KOPT-K1 (cell line): Measurements from ENCODE around the gene CASQ1.

Experiments
- H3K27ac ChIP-seq: fragments of 200-600 bp; sonication (generic); 2 replicates; pipeline ENCODE4 v1.5.1; 2016; ENCODE audit warnings: antibody characterized with exemption, mild to moderate bottlenecking, low read depth, low read length; ENCODE audit not compliant: poor library complexity, severe bottlenecking
- H3K36me3 ChIP-seq: fragments of 200-600 bp; sonication (generic); 2 replicates; pipeline ENCODE4 v1.5.1; 2017; ENCODE audit warnings: antibody characterized with exemption, mild to moderate bottlenecking, low read length, moderate library complexity; ENCODE audit not compliant: insufficient read depth
- H3K9me3 ChIP-seq: fragments of 200-600 bp; sonication (generic); 2 replicates; pipeline ENCODE4 v1.5.1; 2017; ENCODE audit warnings: antibody characterized with exemption, low read length, mild to moderate bottlenecking; ENCODE audit not compliant: insufficient read depth, poor library complexity, severe bottlenecking

Gene CASQ1

GRCh38 chr1:160245434-160245833 lies 55.1 kb downstream of the CASQ1 start:
- H3K27ac ChIP-seq = no peak overlapping the region
- H3K36me3 ChIP-seq = peaks cover 64% of the 10 kb centered on the region
- no peaks in the 10 kb centered on the region for H3K9me3 ChIP-seq

DNA sequence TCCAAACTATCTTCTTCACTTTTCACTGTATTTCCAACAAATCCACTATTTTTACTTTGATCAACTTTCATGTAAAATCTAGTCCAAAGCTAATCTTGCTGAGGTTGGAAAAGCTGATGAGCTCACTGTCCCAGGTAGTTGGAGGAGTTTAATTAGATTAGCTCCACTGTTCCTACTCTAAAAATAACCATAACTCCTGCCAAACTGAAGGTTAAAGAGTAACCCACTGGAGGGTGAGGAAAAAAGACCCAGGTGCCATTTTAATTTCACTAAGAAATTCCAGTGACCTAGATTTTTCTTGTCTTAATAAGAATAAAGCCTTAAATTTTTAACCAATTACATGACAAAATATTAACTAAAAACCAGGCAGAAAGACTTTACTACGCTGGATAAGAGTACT lies 56.7 kb downstream of the CASQ1 start:
- no peaks in the 10 kb centered on the region for H3K9me3 ChIP-seq
- no peak overlapping the region for H3K27ac ChIP-seq
- peaks cover 63% of the 10 kb centered on the region for H3K36me3 ChIP-seq

DNA sequence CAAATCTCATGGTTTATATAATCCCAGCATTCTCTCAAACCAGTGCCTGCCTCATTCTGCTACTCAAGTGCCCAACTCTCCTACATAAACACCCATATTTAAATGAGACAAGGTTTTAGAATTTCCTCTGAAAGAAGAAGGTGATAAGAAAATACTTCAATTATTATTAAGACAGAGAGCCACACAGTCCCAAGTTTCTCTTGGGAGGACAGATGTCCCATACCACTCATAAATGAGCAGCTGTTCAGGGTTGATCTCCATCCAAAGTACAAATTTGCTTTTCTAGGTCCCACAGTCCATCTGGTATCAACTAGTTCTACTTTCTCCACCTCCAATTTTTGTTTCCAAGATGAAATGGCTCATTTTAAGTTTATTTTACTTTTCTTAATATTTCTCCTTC lies 60.6 kb downstream of the CASQ1 start:
- H3K36me3 ChIP-seq = peaks cover 66% of the 10 kb centered on the region
- no peak overlapping the region for H3K27ac ChIP-seq
- no peaks in the 10 kb centered on the region for H3K9me3 ChIP-seq
